ENCODE results near the gene ATP6V0A1. TPM values are rescaled to one million over a fixed set of nuclear protein-coding genes. Genes with fewer than 3 reads are reported as not detected.

Gene ATP6V0A1
- total RNA-seq, 2 donors from 2014 or later: 63.2 to 95.6 TPM

GRCh38 chr17:42522798-42523278 is 64.2 kb downstream of the ATP6V0A1 start:
- H3K4me1 ChIP-seq (ENCODE audit: control insufficient read depth in 1 of 2, low read depth in 2 of 2): peaks cover 54 to 97% of the 10 kb centered on the region in 2 donors

GRCh38 chr17:42525221-42525620 is 66.5 kb downstream of the ATP6V0A1 start:
- Histone ChIP-seq H3K27me3 (replicated peaks; ENCODE audit: insufficient read depth) (no peaks in the 10 kb centered on the region), H3K4me3 (no peak overlapping the region), H3K27ac (peak overlapping the region; percentile 96), H3K4me1 (ENCODE audit: control insufficient read depth in 1 of 2, low read depth in 2 of 2) (peaks cover 33 to 80% of the 10 kb centered on the region in 2 donors), H3K9me3 (no peaks in the 10 kb centered on the region), H3K36me3 (no peaks in the 10 kb centered on the region)
- no peak for DNase-seq (ENCODE audit: low spot score)
- no peak for ATAC-seq (ENCODE audit: insufficient number of reproducible peaks, low FRiP score, low read depth)
- no peak for TF ChIP-seq CTCF (IDR thresholded peaks at IDR 0.05)

More at GRCh38 chr17:42522798-42523278, 64.2 kb downstream of the ATP6V0A1 start:
- Histone ChIP-seq H3K27me3 (replicated peaks; ENCODE audit: insufficient read depth) (no peaks in the 10 kb centered on the region), H3K4me3 (no peak overlapping the region), H3K27ac (peak overlapping the region; percentile 96), H3K36me3 (no peaks in the 10 kb centered on the region), H3K9me3 (no peaks in the 10 kb centered on the region)
- no peak for TF ChIP-seq CTCF (IDR thresholded peaks at IDR 0.05)
- no peak for DNase-seq (ENCODE audit: low spot score)
- no peak for ATAC-seq (ENCODE audit: insufficient number of reproducible peaks, low FRiP score, low read depth)

- H3K27me3 ChIP-seq (replicated peaks; ENCODE audit: insufficient read depth): no peaks in the 10 kb centered on the region
- TF ChIP-seq CTCF (IDR thresholded peaks at IDR 0.05): no peak
- no peak overlapping the region for H3K4me3 ChIP-seq
- H3K9me3 ChIP-seq: no peaks in the 10 kb centered on the region
- no peaks in the 10 kb centered on the region for H3K36me3 ChIP-seq
- ATAC-seq (ENCODE audit: insufficient number of reproducible peaks, low FRiP score, low read depth) (no peak), DNase-seq (ENCODE audit: low spot score) (no peak)
- H3K4me1 ChIP-seq (ENCODE audit: control insufficient read depth in 1 of 2, low read depth in 2 of 2): peaks cover 28 to 80% of the 10 kb centered on the region in 2 donors
- H3K27ac ChIP-seq: peak overlapping the region; percentile 40 to 96
Observed at GRCh38 chr17:42526031-42526444, 67.4 kb downstream of the ATP6V0A1 start.

- Histone ChIP-seq H3K27me3 (replicated peaks; ENCODE audit: insufficient read depth) (no peaks in the 10 kb centered on the region), H3K4me1 (ENCODE audit: control insufficient read depth in 1 of 2, low read depth in 2 of 2) (peaks cover 9 to 68% of the 10 kb centered on the region in 2 donors), H3K4me3 (no peak overlapping the region), H3K27ac (no peak overlapping the region), H3K9me3 (no peaks in the 10 kb centered on the region), H3K36me3 (no peaks in the 10 kb centered on the region)
- no peak for DNase-seq (ENCODE audit: low spot score)
- TF ChIP-seq CTCF (IDR thresholded peaks at IDR 0.05): no peak
- no peak for ATAC-seq (ENCODE audit: insufficient number of reproducible peaks, low FRiP score, low read depth)
Observed at GRCh38 chr17:42527932-42528331, 69.3 kb downstream of the ATP6V0A1 start.

- H3K4me1 ChIP-seq (ENCODE audit: control insufficient read depth in 1 of 2, low read depth in 2 of 2): peaks cover 4 to 57% of the 10 kb centered on the region in 2 donors
- H3K27ac ChIP-seq: peak overlapping the region in 1 of 2 donors; percentile 82
- DNase-seq (ENCODE audit: low spot score) (no peak), ATAC-seq (ENCODE audit: insufficient number of reproducible peaks, low FRiP score, low read depth) (no peak)
- no peak overlapping the region for H3K4me3 ChIP-seq
- H3K27me3 ChIP-seq (replicated peaks; ENCODE audit: insufficient read depth): no peaks in the 10 kb centered on the region
- H3K36me3 ChIP-seq: no peaks in the 10 kb centered on the region
- TF ChIP-seq CTCF (IDR thresholded peaks at IDR 0.05): no peak
- no peaks in the 10 kb centered on the region for H3K9me3 ChIP-seq
Observed at GRCh38 chr17:42529061-42529460, 70.4 kb downstream of the ATP6V0A1 start.

All from thoracic aorta (tissue), 2 donors.